ENCODE measurements around the gene C12orf76.
"Not testable (repeated sequence)": the region's sequence is repeated elsewhere in the genome, so short reads cannot be mapped to it uniquely, and the experiment has no call there.

Gene C12orf76

GRCh38 chr12:110020956-110021355, 27.4 kb downstream of the C12orf76 start:
- no peak for DNase-seq

DNA sequence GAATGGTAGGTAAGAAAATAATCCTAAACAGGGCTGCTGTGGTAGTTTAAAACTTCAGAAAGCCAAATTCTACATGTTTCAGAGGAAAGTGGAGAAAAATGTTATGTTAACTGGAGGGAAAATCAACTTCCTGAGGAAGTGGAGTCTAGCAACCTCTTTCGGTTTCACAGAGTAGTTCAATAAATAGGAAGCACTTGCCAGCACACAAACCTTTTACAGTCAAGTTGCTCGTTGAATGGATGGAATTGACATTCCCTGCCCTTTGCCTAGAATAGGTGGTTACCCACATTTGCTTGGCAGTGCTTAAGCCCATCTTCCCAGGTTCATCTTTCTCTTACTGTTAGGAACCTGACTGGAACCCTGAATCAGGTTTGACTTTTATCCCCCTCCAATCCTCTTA, 33.2 kb downstream of the C12orf76 start:
- DNase-seq = no peak

DNA sequence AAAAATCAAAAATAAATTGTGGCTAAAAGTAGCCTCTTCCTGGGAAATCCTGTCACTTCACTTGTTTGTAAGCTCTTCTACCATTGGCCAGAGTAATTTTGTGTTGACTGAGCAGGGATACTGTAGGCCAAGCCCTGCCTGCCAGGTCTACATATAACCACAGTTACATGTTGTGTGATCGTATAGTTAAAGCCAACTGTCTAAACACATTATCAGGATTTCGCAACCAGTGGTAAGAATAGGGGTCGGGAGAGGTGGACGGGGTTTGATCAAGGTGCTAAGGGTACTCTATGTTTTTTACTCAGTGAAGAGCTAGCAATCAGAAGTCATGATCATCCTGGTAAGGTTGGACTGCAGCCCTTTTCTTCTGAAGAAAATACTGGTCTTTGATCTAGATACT, 35.7 kb downstream of the C12orf76 start:
- DNase-seq = no peak

- DNase-seq = peak; percentile 79
Observed at GRCh38 chr12:110012137-110012536, 36.2 kb downstream of the C12orf76 start.

- DNase-seq = peak; percentile 18
Observed at GRCh38 chr12:110010853-110011723, 37.2 kb downstream of the C12orf76 start.

DNA sequence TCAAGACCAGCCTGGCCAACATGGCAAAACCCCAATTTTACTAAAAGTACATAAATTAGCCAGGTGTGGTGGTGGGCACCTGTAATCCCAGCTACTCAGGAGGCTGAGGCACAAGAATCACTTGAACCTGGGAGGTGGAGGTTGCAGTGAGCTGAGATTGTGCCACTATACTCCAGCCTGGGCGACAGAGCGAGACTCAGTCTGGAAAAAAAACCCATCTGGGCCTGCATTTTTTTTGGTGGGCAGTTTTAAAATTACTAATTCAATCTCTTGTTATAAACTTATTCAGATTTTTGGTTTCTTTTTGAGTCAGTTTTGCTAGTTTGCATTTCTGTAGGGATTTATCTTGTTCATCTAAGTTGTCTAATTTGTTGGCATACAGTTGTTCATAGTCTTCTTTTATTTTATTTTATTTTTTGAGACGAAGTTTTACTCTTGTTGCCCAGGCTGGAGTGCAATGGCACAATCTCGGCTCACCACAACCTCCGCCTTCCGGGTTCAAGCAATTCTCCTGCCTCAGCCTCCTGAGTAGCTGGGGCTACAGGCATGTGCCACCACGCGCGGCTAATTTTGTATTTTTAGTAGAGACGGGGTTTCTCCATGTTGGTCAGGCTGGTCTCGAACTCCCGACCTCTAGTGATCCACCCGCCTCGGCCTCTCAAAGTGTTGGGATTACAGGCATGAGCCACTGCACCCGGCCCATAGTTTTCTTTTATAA, 39.5 kb downstream of the C12orf76 start:
- not testable (repeated sequence) for DNase-seq

- DNase-seq = no peak
Observed at GRCh38 chr12:110007881-110008280, 40.4 kb downstream of the C12orf76 start.

DNA sequence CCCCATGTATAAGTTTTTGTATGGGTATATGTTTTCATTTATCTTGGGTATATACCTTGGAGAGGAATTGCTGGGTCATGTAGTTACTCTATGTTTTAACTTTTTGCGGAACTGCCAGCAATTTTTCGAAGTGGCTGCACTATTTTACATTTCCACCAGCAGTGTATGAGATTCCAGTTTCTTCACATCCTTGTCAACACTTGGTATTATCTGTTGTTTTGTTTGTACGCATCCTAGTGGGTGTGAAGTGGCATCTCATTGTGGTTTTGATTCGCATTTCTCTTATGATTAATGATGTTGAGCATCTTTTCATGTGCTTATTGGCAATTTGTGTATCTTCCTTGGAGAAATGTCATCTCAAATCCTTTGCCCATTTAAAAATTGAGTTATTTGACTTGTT, 42.2 kb downstream of the C12orf76 start:
- DNase-seq = no peak

DNA sequence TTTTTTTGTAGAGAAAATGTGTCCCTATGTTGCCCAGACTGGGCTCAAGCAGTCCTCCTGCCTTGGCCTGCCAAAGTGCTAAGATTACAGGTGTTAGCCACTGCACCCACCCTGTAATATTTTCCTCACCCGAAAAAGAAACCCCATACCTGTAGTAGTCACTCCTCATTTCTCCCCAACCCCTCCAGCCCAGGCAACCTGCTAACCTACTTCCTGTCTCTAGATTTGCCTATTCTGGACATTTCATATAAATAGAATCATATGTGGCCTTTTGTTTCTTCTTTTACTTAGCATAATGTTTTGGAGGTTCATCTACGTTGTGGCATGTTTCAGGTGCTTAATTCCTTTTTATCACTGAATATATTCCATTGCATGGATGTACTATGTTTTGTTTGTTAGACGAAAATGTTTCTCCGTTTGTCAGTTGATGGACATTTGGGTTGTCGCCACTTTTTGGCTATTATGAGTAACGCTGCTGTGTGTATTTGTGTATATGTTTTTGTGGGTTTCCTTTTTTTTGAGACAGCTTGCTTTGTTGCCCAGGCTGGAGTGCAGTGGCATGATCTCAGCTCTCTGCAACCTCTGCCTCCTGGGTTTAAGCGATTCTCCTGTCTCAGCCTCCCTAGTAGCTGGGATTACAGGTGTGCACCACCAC, 42.9 kb downstream of the C12orf76 start:
- DNase-seq = no peak

DNA sequence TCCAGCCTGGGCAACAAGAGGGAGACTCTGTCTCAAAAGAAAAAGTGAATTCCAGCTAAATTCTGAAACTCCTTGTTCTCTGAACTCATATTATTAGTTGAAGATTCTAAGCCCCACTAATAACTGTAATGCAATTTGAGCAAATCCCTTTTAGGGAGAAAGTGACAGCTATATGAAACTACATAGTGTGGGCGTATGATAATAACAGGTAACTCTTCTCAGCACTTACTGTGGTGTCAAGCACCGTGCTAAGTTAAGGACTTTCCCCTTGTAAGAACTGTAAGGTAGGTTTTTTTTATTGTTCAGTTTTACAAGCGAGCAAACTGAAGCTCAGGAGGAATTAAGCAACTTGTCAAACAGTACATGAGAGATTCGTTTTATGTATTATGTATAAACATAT, 43.7 kb downstream of the C12orf76 start:
- DNase-seq = no peak

DNA sequence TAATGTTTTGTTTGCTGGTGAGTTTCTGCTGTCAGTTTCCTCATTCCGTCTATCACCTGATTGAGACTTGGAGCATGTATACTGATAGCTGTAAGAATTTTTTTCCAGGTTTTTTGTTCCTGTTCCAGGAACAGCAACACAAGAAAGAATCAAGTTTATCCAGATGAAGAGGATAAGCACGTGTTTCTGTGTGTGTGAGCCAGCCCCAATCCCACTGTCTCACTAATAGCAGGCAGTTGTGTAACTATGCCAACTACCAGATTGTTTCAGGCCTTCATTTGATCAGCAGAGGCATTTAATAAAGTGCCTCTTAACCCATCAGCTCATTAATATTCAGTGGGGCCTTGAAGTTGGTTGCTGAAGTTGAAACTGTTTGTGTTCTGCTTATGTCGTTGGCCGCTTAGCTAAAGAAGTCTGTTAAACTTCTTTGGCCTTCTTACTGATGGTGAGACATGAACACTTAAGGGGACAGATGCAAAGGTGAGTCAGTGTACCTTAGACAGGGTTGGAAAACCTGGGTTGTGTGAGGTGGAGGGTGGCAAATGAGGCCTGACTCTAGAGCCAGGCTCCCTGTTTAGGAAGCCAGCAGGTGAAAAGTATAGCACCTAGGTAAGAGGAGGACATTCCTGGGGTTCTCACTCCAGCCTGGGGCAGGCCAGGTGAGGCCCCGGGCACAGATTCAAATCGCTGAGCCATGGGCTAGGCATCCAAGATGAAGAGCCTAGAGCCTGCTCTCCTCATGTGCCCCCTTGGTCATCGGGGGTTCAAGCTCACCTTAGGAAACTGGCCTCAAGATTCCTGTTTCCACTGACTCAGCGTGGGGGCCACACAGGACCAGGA, 45.4 kb downstream of the C12orf76 start:
- DNase-seq = no peak

- DNase-seq = no peak
Observed at GRCh38 chr12:110001596-110001995, 46.7 kb downstream of the C12orf76 start.

DNA sequence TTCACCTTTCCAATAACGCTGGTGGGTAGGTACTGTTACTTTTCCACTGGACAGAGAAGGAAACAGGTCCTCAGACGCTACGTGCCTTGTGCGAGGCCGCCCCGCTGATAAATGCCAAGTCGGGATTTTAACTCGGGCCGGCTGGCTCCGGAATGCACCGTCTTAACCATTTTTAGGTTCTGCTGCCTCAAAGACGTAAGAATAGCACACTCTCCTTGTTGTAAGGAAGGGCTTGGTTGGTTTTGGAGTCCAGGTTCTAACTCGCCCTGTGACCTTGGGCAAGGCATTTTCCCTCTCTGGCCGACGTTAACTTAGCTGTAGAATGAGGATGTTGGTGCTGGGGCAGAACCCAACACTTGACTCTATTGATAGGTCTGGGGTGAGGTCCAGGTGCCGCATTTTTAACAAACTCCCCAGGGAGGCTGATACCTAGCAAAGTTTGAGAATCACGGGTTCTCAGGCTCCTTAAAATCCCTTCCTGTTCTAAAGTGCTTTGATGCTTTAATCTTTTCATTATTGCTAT, 48.3 kb downstream of the C12orf76 start:
- peak; percentile 18 for DNase-seq

DNA sequence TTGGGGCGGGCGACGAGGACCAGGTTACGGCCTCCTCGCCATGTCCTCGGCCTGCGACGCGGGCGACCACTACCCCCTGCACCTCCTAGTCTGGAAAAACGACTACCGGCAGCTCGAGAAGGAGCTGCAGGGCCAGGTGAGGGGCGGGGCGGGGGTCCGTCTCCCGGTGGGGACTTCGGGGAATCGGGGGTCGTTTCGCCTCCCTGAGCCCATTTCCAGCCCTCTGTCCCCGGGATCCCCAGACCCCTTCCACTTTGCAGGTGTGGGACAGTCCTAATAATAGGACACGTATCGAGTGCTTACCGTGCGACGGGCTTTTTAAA, 48.7 kb downstream of the C12orf76 start:
- no peak for DNase-seq

- DNase-seq = peak; percentile 93
Observed at GRCh38 chr12:109998904-109999648, 49.2 kb downstream of the C12orf76 start, which contains the start of gene ANKRD13A. Gene ANKRD13A (plus strand): TSS chr12:109999430. CDS start chr12:109999689, 259 bp downstream.

GRCh38 chr12:109998241-109998903, 50.0 kb downstream of the C12orf76 start:
- no peak for DNase-seq

GRCh38 chr12:109997393-109997792, 50.9 kb downstream of the C12orf76 start:
- DNase-seq = no peak

DNA sequence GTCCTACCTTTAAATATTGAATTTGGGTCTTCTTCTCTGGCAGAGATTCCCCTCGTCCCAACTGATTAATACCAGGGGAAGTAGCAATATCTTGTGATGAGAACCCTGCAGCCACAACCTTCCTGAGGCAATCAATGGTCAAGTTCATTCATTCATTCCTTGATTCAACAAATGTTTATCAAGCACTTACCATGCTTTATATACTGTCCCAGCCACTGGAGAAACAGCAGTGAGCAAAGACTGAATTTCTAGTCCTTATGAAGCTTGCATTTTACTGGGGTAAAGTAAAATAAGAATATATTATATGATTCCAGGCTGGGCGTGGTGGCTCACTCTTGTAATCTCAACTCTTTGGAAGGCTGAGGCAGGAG, 51.9 kb downstream of the C12orf76 start:
- DNase-seq = no peak

DNA sequence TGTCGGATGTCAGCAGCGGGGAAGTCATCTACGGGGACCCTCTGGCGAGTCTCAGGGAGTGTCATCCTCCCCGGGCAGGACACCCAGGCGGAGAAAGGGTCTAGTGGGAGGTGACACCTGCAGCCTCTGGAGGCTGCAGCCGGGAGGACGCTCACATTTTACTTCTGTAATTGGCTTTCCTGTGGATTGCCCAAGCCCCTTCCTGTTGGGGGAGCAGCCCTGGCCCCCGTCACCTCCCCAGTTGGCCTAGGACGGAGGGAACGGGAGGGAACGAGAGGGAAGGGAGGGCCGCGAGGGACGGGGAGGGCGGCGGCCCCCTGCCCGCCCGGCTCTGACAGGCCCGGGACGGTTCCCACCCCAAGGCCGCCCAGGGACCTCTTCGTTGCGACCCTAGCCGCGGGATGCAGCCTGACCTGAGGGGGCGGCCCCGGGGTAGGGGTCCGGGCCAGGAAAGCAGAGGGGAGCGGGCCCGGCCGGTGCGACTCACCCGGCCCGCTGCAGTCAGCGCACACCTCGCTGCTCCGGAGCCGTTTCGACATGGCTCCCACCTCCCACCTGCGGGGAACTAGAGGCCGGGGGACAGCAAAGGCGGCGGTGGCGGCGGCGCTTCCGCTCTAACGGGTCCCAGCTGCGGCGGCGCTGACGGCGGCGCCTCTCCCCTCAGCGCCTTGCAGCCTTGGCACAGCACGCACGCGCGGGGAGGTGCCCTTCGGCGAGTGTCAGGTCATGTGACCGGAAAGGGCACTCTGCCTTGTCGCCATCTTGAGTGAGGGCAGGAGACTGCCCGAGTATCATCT, 52.4 kb downstream of the C12orf76 start, which contains the start of gene GIT2:
TSS of gene GIT2 (minus strand) at position 683 of the 797 bp plus-strand sequence. CDS start at position 539, 144 bp downstream.
- peak; percentile 95 for DNase-seq

DNA sequence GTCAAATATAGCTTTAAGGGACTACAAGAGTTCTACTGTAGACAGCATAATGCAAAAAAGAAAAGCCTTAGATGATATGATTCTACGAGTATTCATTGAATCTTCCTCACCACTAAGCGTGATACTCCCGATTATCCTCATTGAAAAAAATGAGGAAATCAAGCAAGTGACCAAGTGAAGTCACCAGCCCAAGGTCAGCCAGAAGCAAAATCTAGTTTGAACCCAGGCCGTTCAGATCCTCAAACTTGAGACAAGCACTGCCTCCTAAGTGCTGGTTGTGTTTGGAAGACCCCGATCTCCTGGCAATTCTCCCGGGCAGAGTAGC, 53.0 kb downstream of the C12orf76 start:
- DNase-seq = no peak

All from CD4-positive, alpha-beta T cell treated with Interferon gamma for 1 hour (primary cell).